SW 1271 (cell line): ENCODE measurements around the gene CBFA2T3.

Experiments
- DNase-seq, 2 experiments: peaks; one replicate each; lab custom pipeline; 2025; lab: John Stamatoyannopoulos, UW

The CBFA2T3 gene

DNA sequence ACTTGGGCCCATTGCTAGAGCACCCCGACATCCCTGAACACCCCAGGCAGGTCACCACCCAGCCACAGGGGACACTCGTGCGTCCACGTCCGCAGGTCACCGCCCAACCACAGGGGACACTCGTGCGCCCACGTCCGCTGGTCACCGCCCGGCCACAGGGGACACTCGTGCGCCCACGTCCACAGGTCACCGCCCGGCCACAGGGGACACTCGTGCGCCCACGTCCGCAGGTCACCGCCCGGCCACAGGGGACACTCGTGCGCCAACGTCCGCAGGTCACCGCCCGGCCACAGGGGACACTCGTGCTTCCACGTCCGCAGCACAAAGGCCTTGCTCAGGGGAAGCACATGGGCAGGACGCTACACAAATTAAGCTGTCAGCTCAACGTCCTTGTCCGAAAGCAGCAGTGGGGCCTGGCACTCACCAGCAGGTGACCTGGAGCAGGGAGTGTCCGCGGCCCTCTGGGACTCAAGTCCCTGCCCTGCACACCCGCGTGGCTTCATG is 137.9 kb downstream of the CBFA2T3 start:
- DNase-seq, result no peak

- no peak for DNase-seq
Observed at GRCh38 chr16:88838566-88838965, 138.4 kb downstream of the CBFA2T3 start.

DNA sequence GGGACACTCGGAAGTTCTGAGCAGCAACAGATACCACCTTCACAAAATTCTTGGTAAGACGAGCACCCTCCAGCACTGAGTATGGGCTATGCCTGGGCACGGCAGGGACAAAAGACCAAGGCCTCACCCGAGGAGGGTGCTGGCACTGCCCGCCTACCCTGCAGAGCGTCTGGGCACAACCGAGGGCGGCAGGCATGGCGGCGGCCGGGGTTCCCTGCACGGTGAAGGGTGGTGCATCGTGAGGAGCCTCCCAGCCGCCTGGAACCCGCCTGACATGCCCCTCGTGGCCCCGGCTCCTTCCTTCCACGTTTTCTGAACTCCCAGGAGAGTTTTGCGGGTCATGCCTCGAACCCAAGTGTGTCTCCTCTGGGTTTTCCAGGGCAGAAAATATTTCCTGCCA is 139.2 kb downstream of the CBFA2T3 start:
- DNase-seq, result no peak

- DNase-seq, result no peak
Observed at GRCh38 chr16:88836791-88837190, 140.2 kb downstream of the CBFA2T3 start.

- DNase-seq, result no peak
Observed at GRCh38 chr16:88835818-88836217, 141.2 kb downstream of the CBFA2T3 start.

GRCh38 chr16:88835383-88835782 is 141.6 kb downstream of the CBFA2T3 start:
- DNase-seq, result no peak

DNA sequence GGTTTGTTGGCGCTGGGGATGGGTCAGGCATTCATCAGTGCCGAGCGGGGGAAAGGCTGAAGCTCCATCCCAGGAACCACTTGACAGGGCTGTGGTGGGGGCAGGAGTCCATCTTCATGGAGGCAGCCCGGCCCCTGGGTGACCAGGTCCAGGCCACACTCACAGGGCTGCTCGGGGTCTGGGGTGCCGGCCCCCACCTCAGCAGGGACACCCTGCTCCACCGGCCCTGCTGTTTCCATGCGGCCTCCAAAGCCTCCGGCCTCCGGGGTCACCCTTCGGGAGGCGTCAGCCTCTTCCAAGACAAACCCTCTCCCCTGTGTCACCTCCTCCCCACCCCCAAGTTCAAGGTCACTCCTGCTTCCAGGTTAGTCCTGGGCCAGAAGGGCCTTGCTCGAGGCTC is 142.3 kb downstream of the CBFA2T3 start:
- no peak for DNase-seq

DNA sequence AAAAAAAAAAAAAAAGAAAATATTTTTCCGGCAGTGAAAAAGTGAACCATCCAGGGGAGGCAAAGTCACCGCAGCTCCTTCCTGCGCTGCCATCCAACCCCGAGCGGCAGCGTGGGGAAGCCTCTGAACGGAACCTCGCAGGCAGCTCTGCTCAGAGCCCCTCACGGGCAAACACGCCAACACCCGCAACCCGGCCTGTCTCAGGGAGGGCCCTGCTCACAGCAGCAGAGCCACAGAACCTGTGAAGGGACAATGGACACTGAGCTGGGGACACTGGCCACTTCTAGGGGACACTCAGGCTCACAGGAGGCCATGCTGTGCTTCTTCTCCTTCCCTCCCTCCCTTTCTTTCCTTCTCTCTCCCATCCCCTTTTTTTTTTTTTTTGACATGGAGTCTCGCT is 143.9 kb downstream of the CBFA2T3 start:
- no peak for DNase-seq

DNA sequence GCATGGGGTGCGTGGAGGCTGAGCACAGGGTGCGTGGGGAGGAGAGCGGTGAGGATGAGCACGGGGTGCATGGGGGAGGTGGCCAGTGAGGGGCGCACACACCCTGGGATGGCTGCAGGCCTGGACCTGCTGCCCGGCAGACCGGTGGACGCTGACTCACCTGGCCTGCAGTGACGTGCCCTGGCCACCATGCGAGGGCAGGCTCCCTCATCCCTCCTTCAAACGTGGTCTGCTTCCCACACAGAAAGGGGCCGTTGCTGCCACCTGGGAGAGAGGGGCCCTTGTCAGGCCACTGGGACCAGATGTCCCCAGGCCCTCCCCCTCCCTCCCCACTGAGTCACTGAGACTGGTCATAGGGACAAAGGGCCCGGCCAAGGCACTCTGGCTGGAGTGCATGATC is 145.2 kb downstream of the CBFA2T3 start:
- DNase-seq, result no peak

GRCh38 chr16:88830783-88831182 is 146.2 kb downstream of the CBFA2T3 start:
- DNase-seq, result no peak

DNA sequence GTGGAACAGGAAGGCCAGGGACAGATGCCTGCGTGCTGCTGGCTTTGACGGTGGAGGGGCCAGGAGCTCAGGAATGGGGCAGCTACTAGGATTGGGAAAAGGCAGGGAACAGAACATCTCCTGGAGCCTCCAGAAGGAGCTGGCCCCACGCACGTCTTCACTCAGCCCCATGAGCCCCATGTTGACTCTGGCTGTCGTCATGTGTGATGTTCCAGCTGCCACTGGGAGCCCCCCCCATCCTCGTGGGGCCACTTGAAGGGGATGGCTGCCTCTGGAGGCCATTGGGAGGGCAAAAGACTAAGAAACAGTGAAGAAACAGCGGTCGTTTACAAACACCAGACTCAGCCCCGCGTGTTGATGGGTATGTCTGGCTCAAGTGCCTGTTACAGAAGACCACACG is 146.7 kb downstream of the CBFA2T3 start:
- no peak for DNase-seq

DNA sequence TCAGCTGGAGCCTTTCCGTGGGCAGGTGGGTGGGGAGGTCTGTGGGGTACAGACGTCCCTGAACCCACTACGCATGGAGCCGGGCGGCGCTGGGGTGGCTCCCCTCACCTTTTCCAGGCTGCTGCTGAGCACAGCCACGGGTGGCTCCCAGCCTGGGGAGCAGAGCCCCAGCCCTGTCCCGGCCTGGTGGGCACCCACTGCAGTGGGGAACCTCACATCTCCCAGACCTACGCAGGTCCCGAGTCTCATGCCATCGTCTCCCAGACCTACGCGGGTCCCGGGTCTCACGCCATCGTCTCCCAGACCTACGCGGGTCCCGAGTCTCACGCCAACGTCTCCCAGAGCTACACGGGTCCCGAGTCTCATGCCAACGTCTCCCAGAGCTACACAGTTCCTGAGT is 148.3 kb downstream of the CBFA2T3 start:
- DNase-seq, result no peak

DNA sequence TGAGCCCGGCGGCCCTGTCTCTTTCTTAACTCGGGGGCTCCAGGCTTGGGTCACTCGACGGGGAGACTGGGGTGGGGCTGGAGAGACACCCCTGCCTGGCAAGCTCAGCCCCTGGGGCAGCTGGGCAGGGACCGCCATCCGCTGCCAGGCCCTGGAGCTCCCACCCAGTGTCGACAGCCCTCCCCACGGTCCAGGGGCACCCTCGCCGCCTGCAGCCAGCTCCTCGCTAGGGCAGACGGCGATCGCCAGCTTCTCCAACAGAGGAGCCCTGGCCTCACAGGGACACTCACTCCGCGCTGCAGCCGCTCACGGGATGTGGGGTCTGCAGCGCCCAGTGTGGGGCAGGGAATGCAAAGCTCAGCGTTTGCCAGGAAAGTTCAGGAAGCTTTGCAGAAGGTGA is 149.3 kb downstream of the CBFA2T3 start:
- DNase-seq, result no peak

GRCh38 chr16:88826070-88826840 is 150.8 kb downstream of the CBFA2T3 start:
- no peak for DNase-seq

DNA sequence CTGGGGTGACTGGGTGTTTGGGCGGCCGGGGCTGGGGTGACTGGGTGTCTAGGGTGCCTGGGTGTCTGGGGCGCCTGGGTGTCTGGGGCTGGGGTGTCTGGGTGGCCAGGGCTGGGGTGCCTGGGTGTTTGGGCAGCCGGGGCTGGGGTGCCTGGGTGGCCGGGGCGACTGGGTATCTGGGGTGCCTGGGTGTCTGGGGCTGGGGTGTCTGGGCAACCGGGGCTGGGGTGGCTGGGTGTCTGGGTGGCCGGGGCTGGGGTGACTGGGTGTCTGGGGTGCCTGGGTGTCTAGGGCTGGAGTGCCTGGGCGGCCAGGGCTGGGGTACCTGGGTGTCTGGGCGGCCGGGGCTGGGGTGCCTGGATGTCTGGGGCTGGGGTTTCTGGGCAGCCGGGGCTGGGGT is 151.9 kb downstream of the CBFA2T3 start:
- no peak for DNase-seq
